Measurements from ENCODE around the gene ASCL2.
"Not testable (repeated sequence)": the region's sequence is repeated elsewhere in the genome, so short reads cannot be mapped to it uniquely, and the experiment has no call there.

The ASCL2 gene

DNA sequence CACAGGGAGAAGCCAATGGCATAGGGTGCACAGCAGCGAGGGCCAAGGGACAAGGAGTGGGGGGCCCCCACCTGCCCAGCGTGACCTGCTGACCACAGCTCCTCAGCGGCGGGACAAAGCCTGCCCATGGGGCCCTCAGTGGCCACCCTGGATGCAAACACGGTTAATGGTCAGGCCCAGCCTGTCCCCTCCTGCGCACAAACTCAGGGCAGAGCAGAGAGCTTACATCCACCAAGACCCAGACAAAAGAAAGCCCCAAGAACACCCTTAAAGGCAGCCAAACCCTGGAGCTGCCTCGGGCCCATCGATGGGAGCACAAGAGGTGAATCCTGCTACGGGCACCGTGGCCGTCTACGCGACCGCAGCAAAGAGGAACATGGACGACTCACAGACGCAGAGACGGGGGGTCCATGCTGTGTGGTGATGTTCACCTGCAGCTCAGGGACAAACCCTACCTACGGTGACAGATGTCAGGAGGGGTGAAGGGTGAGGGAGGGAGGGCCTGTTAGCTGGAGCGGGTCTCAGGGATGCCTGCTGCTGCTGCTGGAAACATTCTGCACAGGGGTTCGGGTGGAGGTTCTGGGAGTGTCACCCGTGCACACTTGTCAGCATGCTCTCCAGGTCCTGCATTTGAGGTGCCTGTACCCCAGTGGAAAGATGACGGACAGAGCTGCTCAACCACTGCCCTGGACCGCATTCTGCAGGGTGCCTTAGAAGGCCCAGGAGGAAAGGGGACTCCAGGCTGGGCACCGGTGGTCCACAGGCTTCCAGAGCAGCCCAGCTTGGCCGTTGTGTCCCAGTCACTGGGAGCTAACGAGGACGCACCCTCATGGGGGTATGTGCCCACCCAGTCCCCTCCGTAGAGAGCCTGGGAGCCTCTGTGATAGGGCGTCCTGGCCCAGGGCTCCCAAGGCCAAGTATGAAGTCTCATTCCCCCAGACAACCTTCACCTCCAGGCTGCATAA is 11.6 kb downstream of the ASCL2 start:
- no peak for DNase-seq

DNA sequence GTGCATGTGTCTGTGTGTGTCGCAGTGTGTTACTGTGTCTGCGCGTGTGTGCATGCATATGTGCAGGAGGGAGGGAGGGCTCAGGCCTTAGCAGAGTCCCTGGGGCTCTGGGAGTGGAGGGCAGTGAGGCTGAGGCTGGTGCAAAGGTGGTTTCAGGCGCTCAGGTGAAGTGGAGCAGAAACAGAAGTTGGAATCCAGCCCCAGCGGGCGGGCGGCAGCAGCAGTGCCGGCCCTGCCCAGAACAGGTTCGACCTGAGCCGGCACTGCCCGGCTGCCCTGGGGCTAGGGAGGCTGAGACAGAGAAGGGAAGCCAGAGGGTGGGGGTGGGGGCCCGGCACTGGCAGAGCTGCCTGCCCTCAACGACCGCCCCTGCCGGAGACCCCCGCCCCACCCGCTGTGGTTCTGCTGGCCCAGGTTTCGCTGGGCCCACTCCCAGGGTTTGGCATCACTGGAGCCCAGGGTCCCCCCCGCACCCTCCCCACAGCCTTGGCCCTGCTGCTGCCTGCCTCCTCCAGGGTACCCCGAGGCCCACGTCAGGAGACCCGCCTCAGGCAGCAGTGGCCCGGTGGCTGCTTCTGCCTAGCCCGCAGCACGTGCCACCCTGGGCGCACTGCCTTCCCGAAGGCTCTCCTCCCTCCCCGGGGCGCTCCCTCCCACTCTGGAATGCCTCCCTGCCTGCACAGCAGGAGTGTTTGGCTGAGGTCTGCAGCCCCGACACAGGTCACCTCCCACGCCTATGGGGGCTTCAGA is 13.3 kb downstream of the ASCL2 start:
- DNase-seq, result no peak

GRCh38 chr11:2256293-2256913 is 14.0 kb downstream of the ASCL2 start:
- no peak for DNase-seq

DNA sequence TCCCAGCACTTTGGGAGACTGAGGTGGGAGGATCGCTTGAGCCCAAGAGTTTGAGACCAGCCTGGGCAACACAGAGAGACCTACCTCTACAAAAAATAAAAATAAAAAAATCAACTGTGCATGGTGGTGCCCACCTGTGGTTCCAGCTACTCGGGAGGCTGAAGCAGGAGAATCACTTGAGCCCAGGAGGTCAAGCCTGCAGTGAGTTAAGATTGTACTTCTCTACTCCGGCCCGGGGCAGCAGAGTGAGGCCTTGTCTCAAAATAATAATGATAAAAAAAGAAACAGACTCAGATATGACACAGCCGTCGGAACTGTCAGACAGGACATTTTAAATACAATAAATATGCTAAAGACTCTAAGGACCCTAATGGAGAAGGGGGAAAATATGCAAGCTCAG is 18.4 kb downstream of the ASCL2 start:
- no peak for DNase-seq

- no peak for DNase-seq
These were observed 19.2 kb downstream of the ASCL2 start for GRCh38 chr11:2251138-2251537.

GRCh38 chr11:2250485-2250884 is 19.9 kb downstream of the ASCL2 start:
- DNase-seq, result no peak

GRCh38 chr11:2250041-2250440 is 20.3 kb downstream of the ASCL2 start:
- DNase-seq, result no peak

DNA sequence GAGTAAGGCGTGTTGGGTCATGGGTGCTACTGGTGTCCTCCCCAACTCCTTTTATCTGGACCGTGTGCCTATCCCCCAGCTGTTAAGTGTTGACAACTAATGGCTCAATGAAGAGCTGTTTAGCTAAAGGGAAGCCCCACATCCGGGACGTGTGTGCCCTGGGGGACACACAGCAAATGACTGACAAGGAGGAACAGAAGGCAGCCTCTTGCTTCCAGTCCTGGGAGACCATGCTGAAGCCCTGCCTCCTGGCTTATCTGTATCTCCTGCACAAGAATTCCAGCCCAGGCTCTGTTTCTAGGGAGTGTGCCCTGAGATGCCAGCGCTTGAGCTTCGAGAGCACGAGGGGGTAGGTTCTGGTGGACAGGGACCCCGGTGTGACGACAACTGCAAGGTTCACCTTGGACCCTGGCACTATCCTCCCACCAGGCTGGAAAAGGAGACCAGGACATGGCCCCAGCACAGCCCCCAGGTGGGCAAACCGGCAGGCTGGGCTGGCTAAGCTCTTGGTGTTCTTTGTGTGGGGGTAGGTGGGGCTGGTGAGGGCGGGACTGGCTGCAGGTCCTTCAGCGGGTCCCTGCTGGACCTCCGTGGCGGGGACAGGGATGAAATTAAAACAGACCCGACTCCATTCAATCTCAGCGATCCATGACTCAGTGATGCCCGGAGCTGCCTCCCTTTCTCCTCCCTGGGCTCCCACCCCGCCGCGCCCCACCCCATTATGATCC is 21.0 kb downstream of the ASCL2 start:
- no peak for DNase-seq

GRCh38 chr11:2248762-2249161 is 21.6 kb downstream of the ASCL2 start:
- no peak for DNase-seq

- no peak for DNase-seq
These were observed 22.1 kb downstream of the ASCL2 start for GRCh38 chr11:2248242-2248641.

DNA sequence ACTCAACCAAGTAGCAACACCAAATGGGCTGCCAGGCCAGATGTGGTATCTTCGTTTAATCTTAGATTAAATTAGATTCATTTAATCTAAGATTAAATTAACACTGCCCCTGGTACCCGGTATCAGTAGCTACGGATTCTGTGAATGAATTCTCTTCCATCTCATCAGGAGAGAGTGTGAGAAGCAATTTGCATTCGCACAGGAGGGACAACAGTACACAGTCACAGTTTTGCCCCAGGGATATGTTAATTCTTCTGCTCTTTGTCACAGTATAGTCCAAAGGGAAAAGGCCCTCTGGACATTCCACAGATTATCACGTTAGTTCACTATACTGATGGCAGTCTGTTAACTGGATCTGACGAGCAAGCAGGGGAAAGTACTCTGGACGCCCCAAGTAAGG is 22.9 kb downstream of the ASCL2 start:
- DNase-seq, result no peak

- DNase-seq, result no peak
These were observed 29.6 kb downstream of the ASCL2 start for GRCh38 chr11:2240834-2241233.

DNA sequence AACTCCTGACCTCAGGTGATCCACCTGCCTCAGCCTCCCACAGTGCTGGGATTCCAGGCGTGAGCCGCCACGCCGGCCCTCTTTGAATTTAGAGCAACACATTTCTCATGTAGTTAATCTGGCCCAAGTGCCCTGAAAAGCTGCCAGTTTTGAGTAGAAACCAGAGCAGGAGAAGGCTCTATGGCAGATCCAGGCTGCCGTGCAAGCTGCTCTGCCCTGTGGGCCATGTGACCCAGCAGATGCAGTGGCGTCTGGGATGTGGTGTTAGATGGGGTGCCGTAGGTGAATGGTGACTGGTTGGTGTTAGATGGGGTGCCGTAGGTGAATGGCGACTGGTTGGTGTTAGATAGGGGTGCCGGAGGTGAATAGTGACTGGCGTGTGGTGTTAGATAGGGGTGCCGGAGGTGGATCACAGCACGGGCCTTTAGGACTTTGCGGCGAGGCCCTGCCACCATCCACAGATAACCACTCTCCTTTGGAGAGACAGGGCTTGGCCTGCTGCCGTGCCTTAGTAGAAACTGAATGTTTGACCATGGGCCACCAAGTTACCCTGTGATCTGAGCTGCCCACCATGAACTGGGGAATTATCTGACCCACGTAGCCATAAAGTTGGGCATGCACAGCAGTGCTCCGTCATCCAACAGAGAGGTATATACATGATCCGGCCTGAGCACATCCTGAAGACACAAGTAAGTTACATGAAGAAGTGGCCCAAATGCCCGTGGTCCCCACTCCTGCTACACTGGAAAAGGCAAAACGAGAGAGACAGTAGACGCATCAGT is 32.7 kb downstream of the ASCL2 start:
- DNase-seq, result no peak

GRCh38 chr11:2236381-2237134 is 33.8 kb downstream of the ASCL2 start:
- not testable (repeated sequence) for DNase-seq

- DNase-seq, result no peak
These were observed 34.6 kb downstream of the ASCL2 start for GRCh38 chr11:2235588-2236326.

GRCh38 chr11:2234963-2235362 is 35.4 kb downstream of the ASCL2 start:
- no peak for DNase-seq

GRCh38 chr11:2233693-2234455 is 36.5 kb downstream of the ASCL2 start:
- no peak for DNase-seq

DNA sequence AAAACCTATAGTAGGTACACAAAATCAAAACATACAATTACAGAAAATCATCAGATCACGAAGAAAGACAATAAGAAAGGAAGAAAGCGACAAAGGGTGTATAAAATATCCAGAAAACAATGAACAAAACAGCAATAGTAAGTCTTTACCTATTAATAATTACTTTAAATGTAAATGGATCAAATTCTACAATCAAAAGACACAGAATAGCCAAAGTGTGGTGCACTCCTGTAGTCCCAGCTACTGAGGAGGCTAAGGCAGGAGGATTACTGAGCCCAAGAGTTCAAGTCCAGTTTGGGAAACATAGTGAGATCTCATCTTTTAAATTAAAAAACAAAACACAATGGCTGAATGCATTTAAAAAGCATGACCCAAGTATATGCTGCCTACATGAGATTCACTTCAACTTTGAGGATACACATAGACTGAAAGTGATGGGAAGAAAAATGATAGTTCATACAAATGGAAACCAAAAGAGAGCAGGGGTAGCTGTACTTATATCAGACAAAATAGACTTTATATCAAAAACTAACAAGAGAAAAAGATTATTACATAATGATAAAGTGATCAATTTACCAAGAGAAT is 40.6 kb downstream of the ASCL2 start:
- no peak for DNase-seq

DNA sequence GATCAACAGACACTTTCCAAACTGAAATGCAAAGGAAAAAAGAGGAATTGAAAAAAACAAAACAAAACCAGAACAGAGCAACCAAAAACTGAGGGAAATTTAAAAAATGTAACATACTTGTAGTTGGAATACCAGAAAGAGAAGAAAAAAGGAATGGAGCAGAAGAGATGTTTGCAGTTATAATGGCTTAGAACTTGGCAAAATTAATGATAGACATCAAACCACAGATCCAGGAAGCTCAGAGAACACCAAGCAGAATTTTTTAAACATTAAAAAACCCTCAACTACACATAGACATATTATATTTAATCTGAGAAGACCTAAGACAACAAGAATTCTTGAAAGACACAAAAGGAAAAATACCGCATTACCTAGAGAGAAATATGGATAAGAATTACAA is 46.1 kb downstream of the ASCL2 start:
- no peak for DNase-seq

Measured in effector CD4-positive, alpha-beta T cell (primary cell).